ENCODE data around the gene IBA57. TPM values are rescaled to one million over a fixed set of nuclear protein-coding genes. Genes with fewer than 3 reads are reported as not detected.
A peak's percentile ranks its signal among the peaks of the same experiment; 100 is the strongest.
"Not testable (repeated sequence)": the region's sequence is repeated elsewhere in the genome, so short reads cannot be mapped to it uniquely, and the experiment has no call there.

IBA57 gene
- total RNA-seq, 1 donor from 2014 or later, result 11.4 TPM

- no peak overlapping the region for H3K27ac Mint-ChIP-seq
Measured at GRCh38 chr1:228216371-228217320, 51.0 kb downstream of the IBA57 start.

GRCh38 chr1:228217551-228218344, 52.1 kb downstream of the IBA57 start:
- peak; percentile 53 for DNase-seq
- Mint-ChIP-seq H3K4me3 (no peak overlapping the region), H3K27ac (no peak overlapping the region), H3K27me3 (no peaks in the 10 kb centered on the region), H3K4me1 (peaks cover 7% of the 10 kb centered on the region), H3K36me3 (ENCODE audit: low read depth) (peaks cover 12% of the 10 kb centered on the region), H3K9me3 (no peaks in the 10 kb centered on the region)
- intact Hi-C loops (cut with micrococcal nuclease), result no loop called here

More at GRCh38 chr1:228216371-228217320, 51.0 kb downstream of the IBA57 start:
- DNase-seq, result peak; percentile 48
- Mint-ChIP-seq H3K4me1 (peaks cover 7% of the 10 kb centered on the region), H3K4me3 (no peak overlapping the region), H3K36me3 (ENCODE audit: low read depth) (peaks cover 7% of the 10 kb centered on the region), H3K27me3 (no peaks in the 10 kb centered on the region), H3K9me3 (no peaks in the 10 kb centered on the region)
- intact Hi-C loops (cut with micrococcal nuclease), result no loop called here

- Mint-ChIP-seq H3K27ac (no peak overlapping the region), H3K27me3 (no peaks in the 10 kb centered on the region), H3K4me3 (no peak overlapping the region), H3K4me1 (peaks cover 2% of the 10 kb centered on the region), H3K36me3 (ENCODE audit: low read depth) (peaks cover 19% of the 10 kb centered on the region), H3K9me3 (no peaks in the 10 kb centered on the region)
- no peak for DNase-seq
- intact Hi-C loops (cut with micrococcal nuclease), result no loop called here
Measured at GRCh38 chr1:228218513-228219244, 53.1 kb downstream of the IBA57 start.

GRCh38 chr1:228219245-228219961, 53.8 kb downstream of the IBA57 start:
- H3K36me3 Mint-ChIP-seq (ENCODE audit: low read depth), result peaks cover 23% of the 10 kb centered on the region
- intact Hi-C loops (cut with micrococcal nuclease), result no loop called here
- DNase-seq, result peak; percentile 49
- H3K27me3 Mint-ChIP-seq, result no peaks in the 10 kb centered on the region
- no peak overlapping the region for H3K27ac Mint-ChIP-seq
- H3K4me3 Mint-ChIP-seq, result no peak overlapping the region
- peaks cover 2% of the 10 kb centered on the region for H3K4me1 Mint-ChIP-seq
- no peaks in the 10 kb centered on the region for H3K9me3 Mint-ChIP-seq

GRCh38 chr1:228219962-228220780, 54.6 kb downstream of the IBA57 start:
- intact Hi-C loops (cut with micrococcal nuclease), result no loop called here
- no peak overlapping the region for H3K4me3 Mint-ChIP-seq
- H3K36me3 Mint-ChIP-seq (ENCODE audit: low read depth), result peaks cover 30% of the 10 kb centered on the region
- no peaks in the 10 kb centered on the region for H3K27me3 Mint-ChIP-seq
- peaks cover 2% of the 10 kb centered on the region for H3K4me1 Mint-ChIP-seq
- H3K27ac Mint-ChIP-seq, result no peak overlapping the region
- no peak for DNase-seq
- H3K9me3 Mint-ChIP-seq, result peaks cover 3% of the 10 kb centered on the region

GRCh38 chr1:228221097-228221496, 55.5 kb downstream of the IBA57 start:
- H3K4me1 Mint-ChIP-seq; intact Hi-C loops (cut with micrococcal nuclease); DNase-seq: not testable (repeated sequence)

GRCh38 chr1:228222548-228222947, 56.9 kb downstream of the IBA57 start:
- DNase-seq, result no peak
- H3K27me3 Mint-ChIP-seq, result no peaks in the 10 kb centered on the region
- no peak overlapping the region for H3K27ac Mint-ChIP-seq
- H3K36me3 Mint-ChIP-seq (ENCODE audit: low read depth), result peaks cover 42% of the 10 kb centered on the region
- no peaks in the 10 kb centered on the region for H3K4me1 Mint-ChIP-seq
- intact Hi-C loops (cut with micrococcal nuclease), result no loop called here
- H3K4me3 Mint-ChIP-seq, result no peak overlapping the region
- peaks cover 3% of the 10 kb centered on the region for H3K9me3 Mint-ChIP-seq

More at GRCh38 chr1:228221097-228221496, 55.5 kb downstream of the IBA57 start:
- not testable (repeated sequence) for H3K27me3 Mint-ChIP-seq, H3K4me3 Mint-ChIP-seq, H3K27ac Mint-ChIP-seq, H3K9me3 Mint-ChIP-seq
- peaks cover 37% of the 10 kb centered on the region for H3K36me3 Mint-ChIP-seq (ENCODE audit: low read depth)

GRCh38 chr1:228224198-228225164, 58.9 kb downstream of the IBA57 start:
- intact Hi-C loops (cut with micrococcal nuclease), result no loop called here
- Mint-ChIP-seq H3K4me1 (no peaks in the 10 kb centered on the region), H3K9me3 (peaks cover 3% of the 10 kb centered on the region), H3K27ac (no peak overlapping the region), H3K36me3 (ENCODE audit: low read depth) (peaks cover 47% of the 10 kb centered on the region), H3K27me3 (no peaks in the 10 kb centered on the region), H3K4me3 (no peak overlapping the region)
- DNase-seq, result no peak

- no peak overlapping the region for H3K27ac Mint-ChIP-seq
- H3K4me1 Mint-ChIP-seq, result no peaks in the 10 kb centered on the region
- H3K4me3 Mint-ChIP-seq, result no peak overlapping the region
- H3K9me3 Mint-ChIP-seq, result peaks cover 3% of the 10 kb centered on the region
- peaks cover 50% of the 10 kb centered on the region for H3K36me3 Mint-ChIP-seq (ENCODE audit: low read depth)
- intact Hi-C loops (cut with micrococcal nuclease), result no loop called here
- H3K27me3 Mint-ChIP-seq, result no peaks in the 10 kb centered on the region
- no peak for DNase-seq
Measured at GRCh38 chr1:228225165-228225710, 59.6 kb downstream of the IBA57 start.

GRCh38 chr1:228225740-228226139, 60.1 kb downstream of the IBA57 start:
- intact Hi-C loops (cut with micrococcal nuclease), result no loop called here
- DNase-seq, result no peak
- Mint-ChIP-seq H3K4me1 (no peaks in the 10 kb centered on the region), H3K4me3 (no peak overlapping the region), H3K9me3 (peaks cover 3% of the 10 kb centered on the region), H3K36me3 (ENCODE audit: low read depth) (peaks cover 53% of the 10 kb centered on the region), H3K27me3 (no peaks in the 10 kb centered on the region), H3K27ac (no peak overlapping the region)

GRCh38 chr1:228226141-228226874, 60.7 kb downstream of the IBA57 start:
- Mint-ChIP-seq H3K27ac (no peak overlapping the region), H3K9me3 (peaks cover 3% of the 10 kb centered on the region), H3K27me3 (no peaks in the 10 kb centered on the region), H3K36me3 (ENCODE audit: low read depth) (peaks cover 54% of the 10 kb centered on the region), H3K4me3 (no peak overlapping the region), H3K4me1 (no peaks in the 10 kb centered on the region)
- DNase-seq, result no peak
- intact Hi-C loops (cut with micrococcal nuclease), result no loop called here
